GM13976 (cell line): Measurements from ENCODE around the gene ZNF618.

Experiments
- DNase-seq: peaks from one replicate; pipeline ENCODE4 v3.0.0; 2012; ENCODE audit warnings: low spot score
- in situ Hi-C: fragments of 300-500 bp; cut with MboI; formaldehyde crosslinking; loops from one replicate; pipeline ENCODE4 v1.12.0; 2022; ENCODE audit warnings: low sequenced_read_pairs, mixed read lengths, inconsistent platforms; ENCODE audit not compliant: unreplicated experiment
- TF ChIP-seq, protein P1 (sequence below): IDR thresholded peaks from 2 replicates; pipeline ENCODE4 v1.5.1; 2012; ENCODE audit warnings: borderline replicate concordance, mild to moderate bottlenecking; ENCODE audit not compliant: insufficient read depth; ENCODE audit errors: extremely low read depth, missing control alignments, control extremely low read depth

ZNF618 gene

DNA sequence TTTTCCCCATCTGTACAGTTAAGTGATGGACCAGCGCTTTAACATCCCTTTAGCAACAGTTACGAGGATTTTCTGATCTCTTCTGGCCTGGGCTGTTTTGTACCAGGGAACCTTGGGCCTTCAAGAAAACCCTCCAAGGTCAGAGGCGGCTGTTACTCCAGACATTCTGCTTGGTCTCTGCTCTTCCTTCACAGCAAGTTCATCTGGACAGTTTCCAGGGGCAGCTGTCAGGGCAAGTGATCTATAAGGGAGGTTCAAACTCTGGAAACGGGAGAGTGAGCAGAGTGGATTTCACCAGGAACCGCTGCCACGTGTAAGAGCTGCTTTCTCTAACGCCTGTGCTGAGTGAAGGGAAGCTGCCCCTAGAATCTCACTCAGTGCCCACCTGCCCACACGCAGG is 36.7 kb downstream of the ZNF618 start:
- TF ChIP-seq, protein P1, sequence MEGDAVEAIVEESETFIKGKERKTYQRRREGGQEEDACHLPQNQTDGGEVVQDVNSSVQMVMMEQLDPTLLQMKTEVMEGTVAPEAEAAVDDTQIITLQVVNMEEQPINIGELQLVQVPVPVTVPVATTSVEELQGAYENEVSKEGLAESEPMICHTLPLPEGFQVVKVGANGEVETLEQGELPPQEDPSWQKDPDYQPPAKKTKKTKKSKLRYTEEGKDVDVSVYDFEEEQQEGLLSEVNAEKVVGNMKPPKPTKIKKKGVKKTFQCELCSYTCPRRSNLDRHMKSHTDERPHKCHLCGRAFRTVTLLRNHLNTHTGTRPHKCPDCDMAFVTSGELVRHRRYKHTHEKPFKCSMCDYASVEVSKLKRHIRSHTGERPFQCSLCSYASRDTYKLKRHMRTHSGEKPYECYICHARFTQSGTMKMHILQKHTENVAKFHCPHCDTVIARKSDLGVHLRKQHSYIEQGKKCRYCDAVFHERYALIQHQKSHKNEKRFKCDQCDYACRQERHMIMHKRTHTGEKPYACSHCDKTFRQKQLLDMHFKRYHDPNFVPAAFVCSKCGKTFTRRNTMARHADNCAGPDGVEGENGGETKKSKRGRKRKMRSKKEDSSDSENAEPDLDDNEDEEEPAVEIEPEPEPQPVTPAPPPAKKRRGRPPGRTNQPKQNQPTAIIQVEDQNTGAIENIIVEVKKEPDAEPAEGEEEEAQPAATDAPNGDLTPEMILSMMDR: no peak
- in situ Hi-C loops: no loop called here
- no peak for DNase-seq

DNA sequence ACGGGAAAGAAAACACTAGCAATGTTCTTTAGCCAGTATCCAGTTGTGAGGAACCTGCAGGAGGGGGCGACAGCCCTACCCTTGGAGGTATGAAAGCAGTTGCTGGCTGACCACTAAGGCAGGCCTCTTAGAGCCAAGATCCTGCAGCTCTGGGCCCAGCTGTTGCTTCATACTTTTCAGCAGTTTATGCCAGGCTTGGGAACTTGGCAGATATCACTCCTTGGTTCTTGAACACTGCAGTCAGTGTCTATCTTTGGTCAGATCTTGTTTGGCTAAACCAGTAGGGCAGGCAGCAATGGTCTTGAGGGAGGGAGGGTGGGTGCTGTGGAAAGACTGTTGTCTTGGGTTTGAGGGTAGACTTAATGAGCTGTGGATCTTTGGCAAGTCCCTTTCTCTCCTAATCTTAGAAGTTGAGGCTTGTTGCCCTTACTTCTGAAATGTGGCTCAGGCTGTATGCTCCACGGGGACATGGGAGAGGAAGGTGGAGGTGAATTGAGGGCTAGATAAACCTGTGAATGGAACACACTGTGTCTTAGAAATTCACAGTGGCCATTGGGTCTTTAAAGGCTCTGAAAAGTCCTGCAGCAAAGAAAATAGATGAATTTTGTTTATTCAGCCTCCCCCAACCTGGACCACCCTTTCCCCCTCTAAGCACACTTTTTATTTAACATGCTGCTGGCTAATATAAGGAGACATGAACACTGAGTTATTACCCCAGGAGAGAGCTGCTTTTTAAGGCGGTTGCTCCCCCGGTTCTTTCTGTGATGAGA is 37.5 kb downstream of the ZNF618 start:
- in situ Hi-C loops: no loop called here
- TF ChIP-seq, protein P1: no peak
- DNase-seq: no peak

DNA sequence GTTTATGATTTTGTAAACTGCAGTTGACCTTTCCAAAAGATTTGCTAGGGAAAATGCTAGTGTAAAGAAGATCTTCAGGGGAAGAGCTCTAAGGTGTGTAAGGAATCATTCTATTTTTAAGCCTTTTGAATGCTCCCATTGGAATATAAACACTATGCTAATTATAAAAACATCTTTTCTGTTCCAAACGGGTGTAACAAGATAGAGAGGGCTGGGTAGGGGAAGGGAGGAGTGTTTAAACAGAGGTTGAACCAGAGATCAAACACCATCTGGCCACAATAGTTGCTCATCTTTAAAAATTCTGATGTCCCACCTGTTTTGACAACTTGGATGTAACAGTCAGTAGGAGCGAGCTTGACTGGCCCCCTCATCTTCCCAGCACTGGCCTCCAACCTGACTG is 38.4 kb downstream of the ZNF618 start:
- in situ Hi-C loops: no loop called here
- TF ChIP-seq, protein P1: no peak
- no peak for DNase-seq

DNA sequence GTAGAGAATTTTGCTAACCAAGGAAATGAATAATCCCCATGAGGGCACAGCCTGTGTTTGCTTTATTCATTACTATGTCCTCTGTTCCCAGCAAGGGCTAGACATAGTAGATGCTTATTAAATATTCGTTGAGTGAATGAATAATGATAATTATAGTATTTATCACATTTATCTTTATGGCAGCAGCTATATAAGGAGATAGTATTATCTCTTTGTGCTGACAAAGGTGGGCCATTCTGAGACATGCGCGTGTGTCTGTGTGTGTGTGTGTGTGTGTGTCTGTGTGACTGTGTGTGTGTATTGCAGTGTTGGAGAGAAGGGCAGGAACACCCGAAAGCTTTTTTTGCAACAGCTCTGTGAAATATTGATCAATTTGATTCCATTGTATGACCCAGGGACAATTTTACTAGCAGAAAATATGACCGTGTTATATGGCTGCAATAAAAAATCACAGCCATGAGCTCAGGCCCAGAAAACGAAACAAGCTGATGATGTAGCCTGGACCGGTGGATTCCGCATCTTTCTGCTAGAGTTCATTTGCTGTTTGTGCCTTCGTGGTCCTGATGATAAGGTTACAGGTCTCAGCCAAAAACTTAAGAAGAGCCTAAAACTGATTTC is 39.8 kb downstream of the ZNF618 start:
- in situ Hi-C loops: no loop called here
- TF ChIP-seq, protein P1: no peak
- DNase-seq: no peak

DNA sequence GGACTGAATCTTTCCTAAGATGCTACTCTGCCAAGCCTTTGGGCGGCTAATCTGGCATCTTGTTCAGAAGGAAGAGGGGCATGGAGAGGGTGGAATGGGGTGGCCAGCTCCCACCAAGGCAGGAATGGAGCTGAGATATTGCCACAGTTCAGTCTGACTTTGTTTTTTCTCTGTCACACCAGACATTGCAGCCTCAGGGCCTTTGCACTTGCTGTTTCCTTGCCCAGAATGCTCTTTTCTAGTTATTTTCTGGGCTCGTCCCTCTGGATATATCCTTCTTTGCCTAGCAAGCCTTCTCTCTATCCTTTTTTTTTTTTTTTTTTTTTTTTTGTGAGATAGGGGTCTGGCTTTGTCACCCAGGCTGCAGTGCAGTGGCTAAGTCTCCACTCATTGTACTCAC is 40.8 kb downstream of the ZNF618 start:
- in situ Hi-C loops: no loop called here

DNA sequence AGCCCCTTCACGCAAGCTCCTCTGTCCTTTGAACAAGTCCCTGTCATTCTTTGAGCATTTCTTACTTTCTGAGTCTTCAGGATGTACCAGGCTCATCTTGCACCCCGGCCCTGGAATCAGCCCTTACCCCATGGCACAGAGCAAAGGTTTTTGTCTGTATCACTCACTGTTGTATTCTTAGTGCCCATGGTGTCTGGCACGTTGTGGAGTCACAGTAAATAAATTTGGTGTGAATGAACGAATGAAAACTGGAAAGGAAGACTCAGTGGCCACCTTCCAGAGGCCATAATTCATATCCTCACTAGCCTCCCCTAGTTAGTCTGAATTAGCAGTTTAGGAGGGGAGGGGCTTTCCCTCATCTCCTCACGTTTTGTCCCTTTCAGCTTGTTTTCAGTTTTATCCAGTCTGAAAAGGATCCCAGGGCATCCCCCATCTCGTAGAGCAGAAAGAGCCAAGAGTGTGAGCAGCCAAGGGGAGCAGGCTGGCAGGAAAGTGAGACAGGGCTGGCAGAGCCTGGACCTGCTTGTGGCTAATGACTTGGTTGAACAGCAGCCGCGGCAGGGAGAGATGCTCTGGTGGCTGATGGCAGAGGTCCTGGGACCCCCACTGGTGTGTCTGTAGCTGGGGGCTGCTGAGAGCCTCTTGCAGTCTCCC is 42.7 kb downstream of the ZNF618 start:
- DNase-seq: no peak
- in situ Hi-C loops: no loop called here
- TF ChIP-seq, protein P1: no peak

More for the DNA sequence above, 40.8 kb downstream of the ZNF618 start:
- no peak for DNase-seq
- TF ChIP-seq, protein P1: no peak
